Measurements from ENCODE around the gene ANO3.

DNA sequence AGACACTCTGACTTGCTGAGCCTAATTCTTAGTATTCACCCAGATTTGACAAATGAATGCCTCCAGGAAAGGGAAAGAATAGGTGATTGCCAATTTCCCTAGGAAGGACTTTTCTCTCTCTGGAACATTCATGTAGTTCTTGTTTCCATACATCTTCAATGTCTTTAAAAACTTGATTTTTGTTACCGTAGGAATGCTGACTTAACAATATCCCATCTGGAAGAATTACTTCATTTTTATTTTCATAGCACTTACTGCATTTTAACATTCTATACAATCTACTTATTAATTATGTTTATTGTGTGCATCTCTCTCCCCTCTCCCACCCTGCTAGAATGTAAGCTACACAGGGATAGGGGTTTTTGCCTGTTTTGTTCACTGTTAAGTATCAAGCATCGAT lies 323.4 kb downstream of the ANO3 start:
- no peak for TF ChIP-seq EZH2 (IDR thresholded peaks at IDR 0.05; ENCODE audit: insufficient read depth, poor library complexity, severe bottlenecking)
- no peak for TF ChIP-seq EZH2phosphoT487 (IDR thresholded peaks at IDR 0.05; ENCODE audit: insufficient read depth, low read depth)

Measured in GM23248 (cell line).